GM12878 (cell line): Measurements from ENCODE around the gene CELSR1. TPM values are rescaled to one million over a fixed set of nuclear protein-coding genes. Genes with fewer than 3 reads are reported as not detected.

Experiments used
- ATAC-seq: fragments of 200-7000 bp; cut with Tn5 transposase; 3 replicates; pipeline ENCODE4 v1.9.1; 2020; ENCODE audit warnings: mild to moderate bottlenecking, moderate library complexity
- BruUV-seq: library from RNA; stranded (reverse); fragments of 400-500 nt; replicated peaks from 2 replicates; lab custom pipeline; 2021; lab: Mats Ljungman, UMichigan
- CTCF ChIA-PET: fragments of 300-600 bp; sonication (Branson Sonifier 250); formaldehyde crosslinking; extraction: SDS; loops from one replicate; lab custom pipeline; 2021; ENCODE audit warnings: inconsistent platforms; lab: Yijun Ruan, JAX
- POLR2A ChIA-PET: fragments of 350-600 bp; formaldehyde crosslinking; extraction: SDS; loops from one replicate; lab custom pipeline; 2021; ENCODE audit warnings: inconsistent platforms; lab: Charles Lee
- RAD21 ChIA-PET: fragments of 300-600 bp; sonication (Branson Sonifier 250); formaldehyde crosslinking; loops from one replicate; lab custom pipeline; 2023; ENCODE audit warnings: antibody characterized with exemption; ENCODE audit not compliant: unreplicated experiment; lab: Charles Lee
- SMC1A ChIA-PET: fragments of 300-600 bp; sonication (Branson Sonifier 250); formaldehyde crosslinking; loops from one replicate; lab custom pipeline; 2023; ENCODE audit not compliant: unreplicated experiment, uncharacterized antibody; lab: Charles Lee
- DNase-seq: peaks from one replicate; pipeline ENCODE4 v3.0.0-alpha.2; 2011; ENCODE audit warnings: low read depth, low spot score
- FAIRE-seq: peaks from 3 replicates; lab custom pipeline; 2011; peaks lifted over from hg19 to GRCh38; lab: Jason Lieb, UNC
- H2AFZ ChIP-seq: 2 replicates; pipeline ENCODE4 v1.6.0; 2011; ENCODE audit warnings: low read depth, low read length, control low read depth; ENCODE audit not compliant: control insufficient read depth
- H3K27ac ChIP-seq: 2 replicates; pipeline ENCODE4 v1.5.1; 2011; ENCODE audit warnings: control low read depth; ENCODE audit not compliant: control insufficient read depth, insufficient read depth
- H3K27me3 ChIP-seq, 2 experiments: replicated peaks in 1 of 2; 2 replicates each; pipeline versions ENCODE4 v1.6.0 to v1.6.1; 2011; ENCODE audit warnings: low read length in 1 of 2; ENCODE audit not compliant: control insufficient read depth in 2 of 2, insufficient read depth in 2 of 2
- H3K36me3 ChIP-seq, 2 experiments: 2 replicates each; pipeline ENCODE4 v1.5.1; 2011; ENCODE audit warnings: low read length in 1 of 2; ENCODE audit not compliant: control insufficient read depth in 2 of 2, insufficient read depth in 2 of 2
- H3K4me1 ChIP-seq: 2 replicates; pipeline ENCODE4 v1.6.1; 2011; ENCODE audit warnings: mild to moderate bottlenecking, low read length, moderate library complexity, mixed read lengths; ENCODE audit not compliant: control insufficient read depth, insufficient read depth
- H3K4me2 ChIP-seq: 2 replicates; pipeline ENCODE4 v1.6.0; 2011; ENCODE audit warnings: control low read depth; ENCODE audit not compliant: control insufficient read depth, insufficient read depth
- H3K4me3 ChIP-seq: fragments of 200-600 bp; sonication (generic); 2 replicates; pipeline ENCODE4 v1.5.1; 2016
- H3K79me2 ChIP-seq: 2 replicates; pipeline ENCODE4 v1.6.0; 2011; ENCODE audit warnings: low read length; ENCODE audit not compliant: control insufficient read depth, insufficient read depth
- H3K9ac ChIP-seq: 2 replicates; pipeline ENCODE4 v1.8.0; 2011; ENCODE audit warnings: low read length, control low read depth, mixed read lengths; ENCODE audit not compliant: control insufficient read depth, insufficient read depth
- H3K9me3 ChIP-seq: replicated peaks from 3 replicates; pipeline ENCODE4 v1.5.1; 2011; ENCODE audit warnings: mild to moderate bottlenecking, low read length; ENCODE audit not compliant: control insufficient read depth, insufficient read depth
- H4K20me1 ChIP-seq: 2 replicates; pipeline ENCODE4 v1.6.0; 2011; ENCODE audit not compliant: control insufficient read depth, insufficient read depth
- ATF3 ChIP-seq: IDR thresholded peaks from 2 replicates; pipeline ENCODE4 v1.6.1; 2011; ENCODE audit warnings: low read depth, mild to moderate bottlenecking, low read length, moderate library complexity, borderline replicate concordance; ENCODE audit errors: extremely low read depth
- EP300 ChIP-seq, 2 experiments: fragments of 150-350 bp in 1 of 2; IDR thresholded peaks; 2 replicates each; pipeline ENCODE4 v1.6.1; 2011 to 2012; ENCODE audit warnings: low read depth in 2 of 2, low read length in 2 of 2, borderline replicate concordance in 1 of 2, improper control_type of control experiment in 1 of 2, inconsistent platforms in 1 of 2; ENCODE audit not compliant: control insufficient read depth in 1 of 2
- GABPA ChIP-seq: IDR thresholded peaks from 2 replicates; pipeline ENCODE4 v1.6.1; 2014; ENCODE audit warnings: antibody characterized with exemption, low read depth, mild to moderate bottlenecking, inconsistent platforms
- MEF2B ChIP-seq: fragments of 450-650 bp; IDR thresholded peaks from 2 replicates; pipeline ENCODE4 v1.6.1; 2018; ENCODE audit warnings: mild to moderate bottlenecking, moderate library complexity; ENCODE audit not compliant: partially characterized antibody, poor library complexity, severe bottlenecking
- NFYB ChIP-seq: IDR thresholded peaks from 2 replicates; pipeline ENCODE4 v1.6.1; 2011; ENCODE audit warnings: low read depth, mild to moderate bottlenecking, low read length, improper control_type of control experiment, moderate library complexity; ENCODE audit not compliant: insufficient read depth
- PAX8 ChIP-seq: fragments of 450-650 bp; IDR thresholded peaks from 2 replicates; pipeline ENCODE4 v1.6.1; 2017; ENCODE audit warnings: mild to moderate bottlenecking, moderate library complexity
- TCF7 ChIP-seq: IDR thresholded peaks from 2 replicates; pipeline ENCODE4 v1.6.1; 2014; ENCODE audit warnings: antibody characterized with exemption, borderline replicate concordance
- WRNIP1 ChIP-seq: IDR thresholded peaks from 2 replicates; pipeline ENCODE4 v1.6.1; 2011; ENCODE audit warnings: low read depth, low read length, improper control_type of control experiment, borderline replicate concordance
- YBX1 ChIP-seq: fragments of 450-650 bp; IDR thresholded peaks from 2 replicates; pipeline ENCODE4 v1.6.1; 2016; ENCODE audit warnings: antibody characterized with exemption
- ZNF207 ChIP-seq: fragments of 450-650 bp; IDR thresholded peaks from 2 replicates; pipeline ENCODE4 v1.6.1; 2014; ENCODE audit warnings: antibody characterized with exemption, mild to moderate bottlenecking, borderline replicate concordance
- ZNF217 ChIP-seq: fragments of 450-650 bp; IDR thresholded peaks from 2 replicates; pipeline ENCODE4 v1.6.1; 2017; ENCODE audit warnings: antibody characterized with exemption, mild to moderate bottlenecking
- WGBS: methylation state at CpG from one replicate; pipeline ENCODE4 v1.1.6; 2016; ENCODE audit warnings: low lambda C conversion rate; ENCODE audit not compliant: insufficient replicate concordance, insufficient coverage; ENCODE audit errors: missing lambda C conversion rate; 5-methylcytosine and 5-hydroxymethylcytosine counted together
- in situ Hi-C: fragments of 300-500 bp; cut with MboI; formaldehyde crosslinking; loops from 9 replicates; pipeline ENCODE4 v1.14.3; 2018; ENCODE audit warnings: mixed read lengths
- intact Hi-C: fragments of 100-400 bp; cut with micrococcal nuclease; formaldehyde crosslinking; loops from one replicate; pipeline ENCODE4 v1.14.2; 2022; ENCODE audit not compliant: unreplicated experiment
- polyA plus RNA-seq, 11 experiments: library from polyadenylated mRNA; depleted of rRNA in 4 of 11; unstranded in 6 of 11; stranded (reverse) in 5 of 11; fragments of >200 nt; fragmentation: Nextera tagmentation in 4 of 11; fragmentation: Illumina TruSeq in 1 of 11; extraction: Ambion mirVana in 4 of 11; extraction: Trizol in 1 of 11; gene quantifications; 1 replicate in 1 of 11; 2 replicates in 10 of 11; pipeline versions ENCODE4 v1.2.1 to v1.2.3, GENCODE V29; 2011 to 2016; ENCODE audit warnings: inconsistent platforms in 2 of 11, missing spikeins in 2 of 11, low read depth in 1 of 11
- total RNA-seq, 4 experiments: library from RNA; depleted of rRNA in 3 of 4; stranded (reverse); fragments of >200 nt in 3 of 4; fragmentation: Illumina TruSeq in 1 of 4; extraction: Trizol in 1 of 4; gene quantifications; 2 replicates each; pipeline versions ENCODE4 v1.2.1 to v1.2.3, GENCODE V29; 2013 to 2021

CELSR1 gene
- total and polyA plus RNA-seq, 10 of the 15 experiments (the other 5 are each of a cell fraction or from before 2014, with no cell fraction given) = 0.05 to 1.7 (median 0.35) TPM; not detected in 2

DNA sequence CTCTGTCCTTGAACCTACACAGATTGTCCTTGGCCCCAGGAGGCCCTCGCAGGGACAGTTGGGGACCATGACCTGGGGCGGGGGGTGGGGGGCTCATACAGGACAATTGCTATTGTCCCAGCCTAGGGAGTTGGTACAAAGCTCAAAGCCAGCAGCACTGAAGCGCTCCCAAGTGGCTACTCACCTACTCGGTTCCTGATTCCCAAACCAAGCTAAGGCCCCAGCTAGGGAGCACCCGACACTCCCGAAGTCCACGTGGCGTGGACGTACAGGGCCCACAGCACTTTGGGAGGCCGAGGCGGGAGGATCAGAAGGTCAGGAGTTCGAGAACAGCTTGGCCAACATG lies 80.6 kb downstream of the CELSR1 start:
- no TSS peak for BruUV-seq
- SMC1A ChIA-PET = no interaction called here
- H3K4me1 ChIP-seq = no peaks in the 10 kb centered on the region
- TF ChIP-seq ZNF217 (no peak), PAX8 (no peak), ATF3 (no peak), WRNIP1 (no peak), GABPA (no peak), ZNF207 (no peak), NFYB (no peak), TCF7 (no peak), YBX1 (no peak), MEF2B (no peak), EP300 (IDR thresholded peaks at IDR 0.05; ENCODE audit: borderline replicate concordance in 1 of 2, control insufficient read depth in 1 of 2, low read depth in 2 of 2, low read length in 2 of 2) (no peak)
- FAIRE-seq = no peak
- no peaks in the 10 kb centered on the region for H3K9me3 ChIP-seq
- ATAC-seq = no peak
- no peaks in the 10 kb centered on the region for H3K36me3 ChIP-seq
- DNase-seq = no peak
- in situ Hi-C loops = no loop called here
- RAD21 ChIA-PET = no interaction called here
- WGBS = 47% methylated on average over 12 of the region's 12 CpGs
- no peak overlapping the region for H3K27ac ChIP-seq
- no peak overlapping the region for H3K4me2 ChIP-seq
- no peaks in the 10 kb centered on the region for H4K20me1 ChIP-seq
- no peaks in the 10 kb centered on the region for H3K79me2 ChIP-seq
- CTCF ChIA-PET = interaction anchor here (1.8 kb wide), 1 partner anchor 89 kb away, joined by 4 read pairs; no protein-coding TSS in a partner anchor
- POLR2A ChIA-PET = no interaction called here
- no peaks in the 10 kb centered on the region; a peak in 2 of 4 replicates for H3K27me3 ChIP-seq
- H2AFZ ChIP-seq = no peak overlapping the region
- no peak overlapping the region for H3K9ac ChIP-seq
- intact Hi-C loops = no loop called here
- H3K4me3 ChIP-seq = no peak overlapping the region
